Hematopoietic multipotent progenitor cell (in vitro differentiated cells): ENCODE results near the gene NHERF2. TPM values are rescaled to one million over a fixed set of nuclear protein-coding genes. Genes with fewer than 3 reads are reported as not detected.
A peak's percentile ranks its signal among the peaks of the same experiment; 100 is the strongest.
"Not testable (repeated sequence)": the region's sequence is repeated elsewhere in the genome, so short reads cannot be mapped to it uniquely, and the experiment has no call there.

Experiments used
- DNase-seq, 3 donors: peaks; one replicate each; pipeline ENCODE4 v3.0.0-alpha.2; 2011 to 2015; ENCODE audit warnings: low read depth in 2 of 3, low spot score in 2 of 3
- total RNA-seq: library from RNA; depleted of rRNA; stranded (reverse); fragments of >200 nt; gene quantifications from one replicate; pipeline ENCODE4 v1.2.3, GENCODE V29; 2012

NHERF2 gene
- total RNA-seq, 1 donor, result 8.6 TPM

GRCh38 chr16:2025251-2025650, 1.5 kb upstream of the NHERF2 start:
- DNase-seq, result no peak

- DNase-seq, result no peak
Measured at GRCh38 chr16:2025878-2026460, 733 bp upstream of the NHERF2 start.

- DNase-seq, result no peak
Measured at GRCh38 chr16:2027024-2028010, 615 bp downstream of the NHERF2 start.

- DNase-seq, result no peak
Measured at GRCh38 chr16:2028146-2028545, 1.4 kb downstream of the NHERF2 start.

GRCh38 chr16:2028620-2029220, 2.0 kb downstream of the NHERF2 start:
- DNase-seq, result no peak

- DNase-seq, result no peak
Measured at GRCh38 chr16:2029350-2029749, 2.6 kb downstream of the NHERF2 start.

GRCh38 chr16:2030036-2030435, 3.3 kb downstream of the NHERF2 start:
- DNase-seq, result no peak

GRCh38 chr16:2031081-2031577, 4.4 kb downstream of the NHERF2 start:
- DNase-seq, result no peak

GRCh38 chr16:2032285-2033056, 5.8 kb downstream of the NHERF2 start:
- peak in 1 of 3 donors; percentile 22 for DNase-seq

- peak in 2 of 3 donors; percentile 68 to 74 for DNase-seq
Measured at GRCh38 chr16:2033057-2033908, 6.6 kb downstream of the NHERF2 start.

- DNase-seq, result not testable (repeated sequence)
Measured at GRCh38 chr16:2033909-2034695, 7.4 kb downstream of the NHERF2 start.

GRCh38 chr16:2034696-2035430, 8.2 kb downstream of the NHERF2 start:
- DNase-seq, result no peak

GRCh38 chr16:2035431-2036199, 8.9 kb downstream of the NHERF2 start:
- no peak for DNase-seq

- no peak for DNase-seq
Measured at GRCh38 chr16:2036200-2036966, 9.7 kb downstream of the NHERF2 start.

GRCh38 chr16:2037115-2037514, 10.4 kb downstream of the NHERF2 start:
- no peak for DNase-seq

- DNase-seq, result no peak
Measured at GRCh38 chr16:2037647-2038381, 11.1 kb downstream of the NHERF2 start.
